ENCODE results near the gene HGFAC.

The HGFAC gene

DNA sequence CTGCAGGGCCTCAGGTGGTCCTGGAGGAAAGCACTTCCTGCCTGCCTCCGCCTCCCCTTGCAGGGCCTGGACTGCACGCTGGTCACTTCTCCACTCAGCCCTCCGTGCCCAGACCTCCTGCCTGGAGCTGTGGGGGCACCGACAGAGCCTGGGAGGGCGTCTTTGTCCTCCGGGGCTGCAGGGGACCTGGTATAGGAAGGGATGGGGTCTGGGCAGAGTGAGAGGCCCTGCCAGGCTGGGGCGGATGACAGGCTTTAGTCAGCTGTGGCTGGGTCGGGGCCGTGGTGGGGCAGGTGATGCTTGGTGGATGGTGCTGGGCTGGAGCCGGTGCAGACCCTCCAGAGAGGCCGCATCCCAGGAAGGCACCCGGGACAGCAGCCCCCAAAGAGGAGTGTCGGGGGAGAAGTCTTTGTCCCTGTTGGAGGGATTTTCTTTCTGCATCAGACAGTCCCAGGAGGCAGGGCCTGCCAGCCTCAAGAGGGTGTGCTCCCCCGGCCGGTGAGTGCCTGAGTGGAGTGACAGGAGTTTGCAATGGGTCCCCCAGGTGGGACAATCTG, 22.7 kb downstream of the HGFAC start:
- no peak for DNase-seq (ENCODE audit: low read depth)
- TF ChIP-seq, protein P1, sequence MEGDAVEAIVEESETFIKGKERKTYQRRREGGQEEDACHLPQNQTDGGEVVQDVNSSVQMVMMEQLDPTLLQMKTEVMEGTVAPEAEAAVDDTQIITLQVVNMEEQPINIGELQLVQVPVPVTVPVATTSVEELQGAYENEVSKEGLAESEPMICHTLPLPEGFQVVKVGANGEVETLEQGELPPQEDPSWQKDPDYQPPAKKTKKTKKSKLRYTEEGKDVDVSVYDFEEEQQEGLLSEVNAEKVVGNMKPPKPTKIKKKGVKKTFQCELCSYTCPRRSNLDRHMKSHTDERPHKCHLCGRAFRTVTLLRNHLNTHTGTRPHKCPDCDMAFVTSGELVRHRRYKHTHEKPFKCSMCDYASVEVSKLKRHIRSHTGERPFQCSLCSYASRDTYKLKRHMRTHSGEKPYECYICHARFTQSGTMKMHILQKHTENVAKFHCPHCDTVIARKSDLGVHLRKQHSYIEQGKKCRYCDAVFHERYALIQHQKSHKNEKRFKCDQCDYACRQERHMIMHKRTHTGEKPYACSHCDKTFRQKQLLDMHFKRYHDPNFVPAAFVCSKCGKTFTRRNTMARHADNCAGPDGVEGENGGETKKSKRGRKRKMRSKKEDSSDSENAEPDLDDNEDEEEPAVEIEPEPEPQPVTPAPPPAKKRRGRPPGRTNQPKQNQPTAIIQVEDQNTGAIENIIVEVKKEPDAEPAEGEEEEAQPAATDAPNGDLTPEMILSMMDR (conservative IDR thresholded peaks at IDR 0.05; ENCODE audit: low read depth, low read length), result no peak
- no peak overlapping the region for H3K4me3 ChIP-seq (ENCODE audit: low read depth, low read length)

DNA sequence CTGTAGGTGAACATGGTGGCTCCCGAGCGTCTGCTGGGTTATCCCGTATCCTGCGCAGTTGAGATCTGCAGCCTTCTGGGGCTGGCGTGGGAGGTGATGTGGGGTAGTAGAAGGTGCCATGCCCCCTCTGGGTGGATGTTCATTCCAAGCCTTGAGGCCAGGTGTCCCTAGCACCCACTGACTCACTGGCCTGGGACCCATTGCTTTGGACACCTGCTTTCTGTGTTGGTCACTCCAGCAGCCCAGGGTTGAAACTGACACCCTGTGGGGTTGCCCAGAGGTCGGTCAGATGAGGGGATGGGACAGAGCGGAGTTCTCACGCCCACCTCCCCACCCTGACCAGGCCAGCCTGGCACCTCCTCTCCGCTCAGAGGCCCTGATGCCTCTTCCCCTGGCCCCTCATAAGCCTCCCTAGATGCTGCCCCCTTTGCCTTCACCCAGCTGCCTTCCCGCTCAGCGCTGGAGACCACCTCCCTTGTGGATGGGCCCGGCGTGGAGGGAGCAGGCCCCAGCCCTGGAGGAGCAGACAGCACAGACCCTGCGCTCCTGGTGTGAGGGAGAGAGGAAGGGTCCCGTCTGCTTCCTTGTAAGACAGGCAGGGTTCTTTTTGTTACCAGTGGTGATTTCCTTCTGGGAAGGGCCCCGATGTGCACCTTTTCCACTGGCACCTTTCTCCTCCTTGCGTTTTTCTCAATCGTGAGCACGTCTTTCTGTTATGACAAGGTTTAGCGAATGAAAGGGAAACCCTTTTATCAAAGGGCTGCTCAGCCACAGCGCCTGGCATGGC, 23.3 kb downstream of the HGFAC start:
- TF ChIP-seq, protein P1 (conservative IDR thresholded peaks at IDR 0.05; ENCODE audit: low read depth, low read length), result no peak
- no peak overlapping the region for H3K4me3 ChIP-seq (ENCODE audit: low read depth, low read length)
- DNase-seq (ENCODE audit: low read depth), result no peak

DNA sequence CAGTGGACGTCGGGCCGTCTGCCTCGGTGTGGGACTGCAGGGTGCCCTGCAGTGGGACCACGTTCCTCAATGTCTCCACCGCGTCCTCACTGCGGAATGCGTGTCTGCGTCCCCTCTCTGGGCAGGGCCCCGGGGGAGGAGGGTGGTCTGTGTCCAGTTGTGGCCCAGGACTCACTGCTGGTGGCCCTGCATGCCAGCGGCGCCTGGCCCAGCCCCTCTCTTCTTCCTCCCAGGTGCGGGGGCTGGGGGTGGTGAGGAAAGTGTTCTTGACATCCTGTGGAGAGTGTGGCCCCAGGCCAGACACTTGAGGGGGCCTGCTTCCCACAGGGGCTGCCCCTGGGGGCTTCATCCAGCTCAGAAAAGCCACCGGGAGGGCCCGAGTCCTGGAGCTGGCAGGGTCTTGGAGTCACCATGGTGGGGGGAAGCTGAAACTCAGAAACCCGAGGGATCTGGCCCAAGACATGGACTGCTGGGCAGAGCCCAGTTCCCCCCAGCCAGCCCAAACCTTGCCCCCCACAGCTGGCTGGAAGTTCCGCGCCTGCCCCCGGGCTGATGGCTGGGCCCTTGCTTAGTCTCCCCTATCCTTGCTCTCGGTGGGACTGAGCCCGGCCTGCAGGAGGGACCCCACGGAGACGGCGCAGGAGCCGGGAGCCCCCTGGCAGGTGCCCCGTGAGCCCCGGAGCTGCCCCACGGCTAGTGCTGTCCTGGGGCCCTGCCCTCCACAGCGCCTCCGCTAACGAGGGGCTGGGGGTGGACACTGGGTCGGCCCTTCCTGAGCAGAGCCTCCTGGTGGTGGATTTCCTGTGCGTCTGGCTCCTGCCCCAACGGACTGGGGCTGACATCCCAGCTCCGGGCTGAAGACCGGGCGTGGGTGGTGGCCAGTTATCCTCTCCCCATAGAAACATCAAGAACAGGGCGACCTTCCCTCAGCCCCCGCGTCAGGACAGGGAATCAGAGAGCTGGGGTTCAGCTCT, 24.2 kb downstream of the HGFAC start:
- no peak overlapping the region for H3K4me3 ChIP-seq (ENCODE audit: low read depth, low read length)
- TF ChIP-seq, protein P1 (conservative IDR thresholded peaks at IDR 0.05; ENCODE audit: low read depth, low read length), result peak; percentile 38
- DNase-seq (ENCODE audit: low read depth), result no peak

DNA sequence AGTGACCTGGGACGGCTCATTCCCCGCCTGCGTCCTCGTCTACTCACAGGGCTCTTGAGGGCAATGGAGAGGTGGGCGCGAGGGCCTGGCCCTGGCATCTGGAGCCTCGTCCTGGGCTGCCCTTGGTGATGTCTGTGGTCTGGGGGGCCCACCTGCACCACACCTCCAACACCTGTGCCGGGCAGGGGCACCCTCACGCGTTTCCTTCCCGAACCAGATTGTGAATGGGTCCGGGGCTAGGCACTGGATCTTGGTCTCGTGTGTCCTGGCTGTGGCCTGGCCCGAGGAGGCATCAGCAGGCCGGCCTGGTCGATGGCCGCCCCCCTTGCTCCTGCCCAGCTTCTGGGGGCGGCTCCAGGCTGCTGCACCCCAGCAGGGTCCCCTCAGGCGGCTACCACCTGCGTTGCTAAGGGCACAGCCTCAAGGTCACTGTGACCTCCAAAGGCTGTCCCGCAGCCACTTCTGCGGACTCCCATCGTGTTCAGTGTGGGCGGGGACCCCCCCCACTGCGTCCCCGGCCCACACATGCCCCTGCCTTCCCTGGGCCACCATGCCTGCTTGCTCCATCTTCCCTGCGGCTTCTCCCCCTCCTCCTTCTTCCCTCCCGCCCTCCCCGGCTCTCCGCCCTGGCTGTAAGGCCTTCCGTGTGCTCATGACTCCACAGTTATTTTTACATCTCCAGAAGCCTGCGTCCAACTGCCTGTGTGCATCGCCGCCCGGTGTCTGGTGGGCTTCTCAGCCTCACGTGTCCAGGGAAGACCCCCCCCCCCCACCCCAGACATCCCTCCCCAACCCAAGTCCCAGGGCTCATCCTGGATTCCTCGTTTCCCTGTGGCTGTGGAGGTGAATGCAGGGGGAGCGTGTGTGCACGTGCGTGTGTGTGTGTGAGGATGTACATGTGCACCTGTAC, 25.2 kb downstream of the HGFAC start:
- DNase-seq (ENCODE audit: low read depth), result no peak
- TF ChIP-seq, protein P1 (conservative IDR thresholded peaks at IDR 0.05; ENCODE audit: low read depth, low read length), result no peak
- H3K4me3 ChIP-seq (ENCODE audit: low read depth, low read length), result no peak overlapping the region

DNA sequence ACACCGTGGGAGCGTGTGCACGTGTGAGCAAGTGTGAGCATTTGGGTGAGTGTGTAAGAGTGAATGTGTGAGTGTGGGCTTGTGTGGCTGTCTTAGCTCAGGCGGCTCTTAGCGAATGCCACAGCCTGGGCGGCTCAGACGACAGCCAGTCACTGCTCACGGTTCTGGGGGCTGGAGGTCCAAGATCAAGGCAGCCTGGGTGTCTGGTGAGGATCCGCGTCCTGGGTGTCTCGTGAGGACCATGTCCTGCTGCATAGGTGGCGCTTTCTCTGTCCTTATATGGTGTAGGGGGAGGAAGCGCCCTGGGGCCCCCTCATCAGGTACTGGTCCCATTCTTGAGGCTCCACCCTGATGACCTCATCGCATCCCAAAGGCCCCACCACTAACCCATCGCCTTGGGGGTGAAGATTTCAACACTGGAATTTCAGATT, 25.8 kb downstream of the HGFAC start:
- TF ChIP-seq, protein P1 (conservative IDR thresholded peaks at IDR 0.05; ENCODE audit: low read depth, low read length), result no peak
- no peak overlapping the region for H3K4me3 ChIP-seq (ENCODE audit: low read depth, low read length)
- DNase-seq (ENCODE audit: low read depth), result no peak

DNA sequence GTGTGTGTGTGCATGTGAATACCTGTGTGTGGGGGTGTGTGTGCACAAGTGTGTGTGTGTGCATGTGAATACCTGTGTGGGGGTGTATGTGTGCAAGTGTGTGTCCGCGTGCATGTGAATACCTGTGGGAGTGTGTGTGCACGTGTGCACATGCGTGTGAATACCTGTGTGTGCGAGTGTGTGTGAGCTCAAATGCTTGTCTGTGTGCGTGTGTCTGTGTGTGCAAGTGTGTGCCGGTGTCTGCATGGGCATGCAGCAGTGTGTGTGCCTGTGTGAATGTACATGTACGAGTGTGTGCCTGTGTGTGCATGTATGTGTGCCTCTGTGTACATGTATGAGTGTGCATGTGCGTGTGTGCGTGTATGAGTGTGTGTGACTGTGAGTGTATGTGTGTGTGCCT, 26.4 kb downstream of the HGFAC start:
- DNase-seq (ENCODE audit: low read depth), result no peak
- TF ChIP-seq, protein P1 (conservative IDR thresholded peaks at IDR 0.05; ENCODE audit: low read depth, low read length), result no peak
- no peak overlapping the region for H3K4me3 ChIP-seq (ENCODE audit: low read depth, low read length)
